Common myeloid progenitor, CD34-positive (primary cell): ENCODE results near the gene DRG2.
A peak's percentile ranks its signal among the peaks of the same experiment; 100 is the strongest.

ENCODE experiments used
- CTCF ChIA-PET: fragments of 350-600 bp; sonication (Branson Sonifier 250); formaldehyde crosslinking; loops from one replicate; lab custom pipeline; 2021; ENCODE audit warnings: antibody characterized with exemption; lab: Charles Lee
- POLR2A ChIA-PET: fragments of 350-600 bp; sonication (Branson Sonifier 250); formaldehyde crosslinking; loops from one replicate; lab custom pipeline; 2021; ENCODE audit warnings: antibody characterized with exemption; lab: Charles Lee
- DNase-seq, 3 donors: peaks; one replicate each; pipeline versions ENCODE4 v3.0.0 to v3.0.0-alpha.2; 2013
- H3K27ac ChIP-seq, 2 experiments: 1 replicate in 1 of 2; 2 replicates in 1 of 2; pipeline ENCODE4 v1.7.0; 2013; ENCODE audit warnings: inconsistent platforms in 2 of 2, low read length in 2 of 2, mild to moderate bottlenecking in 2 of 2, low read depth in 1 of 2, moderate library complexity in 1 of 2; ENCODE audit not compliant: severe bottlenecking in 2 of 2, insufficient read depth in 1 of 2, poor library complexity in 1 of 2
- H3K27me3 ChIP-seq, 5 experiments: replicated peaks in 2 of 5; 1 replicate in 3 of 5; 2 replicates in 2 of 5; pipeline versions ENCODE4 v1.6.1 to v1.7.0; 2013; ENCODE audit warnings: low read length in 4 of 5, mild to moderate bottlenecking in 2 of 5, moderate library complexity in 2 of 5, inconsistent platforms in 1 of 5; ENCODE audit not compliant: insufficient read depth in 5 of 5, control insufficient read depth in 4 of 5
- H3K36me3 ChIP-seq, 4 experiments: 1 replicate in 2 of 4; 2 replicates in 2 of 4; pipeline versions ENCODE4 v1.6.1 to v1.7.0; 2013; ENCODE audit warnings: low read length in 3 of 4, control low read depth in 1 of 4, mild to moderate bottlenecking in 1 of 4; ENCODE audit not compliant: control insufficient read depth in 4 of 4, insufficient read depth in 4 of 4
- H3K4me1 ChIP-seq, 4 experiments: 1 replicate in 3 of 4; 2 replicates in 1 of 4; pipeline versions ENCODE4 v1.6.1 to v1.7.1; 2013; ENCODE audit warnings: low read length in 3 of 4, mild to moderate bottlenecking in 3 of 4, control low read depth in 1 of 4, inconsistent platforms in 1 of 4, moderate library complexity in 1 of 4; ENCODE audit not compliant: control insufficient read depth in 4 of 4, insufficient read depth in 4 of 4; ENCODE audit errors: control extremely low read depth in 1 of 4
- H3K4me3 ChIP-seq, 7 experiments: 1 replicate in 4 of 7; 2 replicates in 3 of 7; pipeline versions ENCODE4 v1.5.1 to v1.7.0; 2013; ENCODE audit warnings: mild to moderate bottlenecking in 7 of 7, low read length in 6 of 7, moderate library complexity in 6 of 7, inconsistent platforms in 2 of 7, low read depth in 2 of 7, control low read depth in 1 of 7; ENCODE audit not compliant: insufficient read depth in 4 of 7, control insufficient read depth in 1 of 7; ENCODE audit errors: extremely low read depth in 1 of 7
- H3K9me3 ChIP-seq, 5 experiments: 1 replicate in 4 of 5; 2 replicates in 1 of 5; pipeline versions ENCODE4 v1.6.1 to v1.7.1; 2013; ENCODE audit warnings: low read length in 4 of 5, mild to moderate bottlenecking in 2 of 5, inconsistent platforms in 1 of 5, low read depth in 1 of 5, moderate library complexity in 1 of 5; ENCODE audit not compliant: control insufficient read depth in 4 of 5, insufficient read depth in 2 of 5; ENCODE audit errors: control extremely low read depth in 1 of 5
- WGBS: methylation state at CpG from one replicate; pipeline ENCODE4 v1.1.5; 2013; ENCODE audit not compliant: insufficient coverage; 5-methylcytosine and 5-hydroxymethylcytosine counted together

The DRG2 gene

GRCh38 chr17:18059283-18059682 lies 28.5 kb upstream of the DRG2 start:
- DNase-seq: no peak
- POLR2A ChIA-PET: no interaction called here
- H3K36me3 ChIP-seq: peaks cover 19 to 57% (median 43%) of the 10 kb centered on the region in 4 experiments
- CTCF ChIA-PET: interaction anchor here (1.4 kb wide), 1 partner anchor 204 kb away, joined by 5 read pairs; no protein-coding TSS in a partner anchor
- no peaks in the 10 kb centered on the region for H3K27me3 ChIP-seq
- no peak overlapping the region for H3K4me3 ChIP-seq
- H3K27ac ChIP-seq: peak overlapping the region in 1 of 2 experiments; percentile 20
- WGBS: 16% methylated on average over 5 of the region's 5 CpGs
- peaks cover 0 to 11% (median 5%) of the 10 kb centered on the region in 4 experiments for H3K4me1 ChIP-seq
- no peaks in the 10 kb centered on the region for H3K9me3 ChIP-seq

- ChIA-PET POLR2A (no interaction called here), CTCF (no interaction called here)
- WGBS: no CpG with 5 or more reads among the region's 2 CpGs
- H3K27ac ChIP-seq: no peak overlapping the region
- DNase-seq: no peak
- no peak overlapping the region for H3K4me3 ChIP-seq
- H3K27me3 ChIP-seq: no peaks in the 10 kb centered on the region
- H3K4me1 ChIP-seq: peaks cover 0 to 1% (median 0%) of the 10 kb centered on the region in 4 experiments
- H3K36me3 ChIP-seq: peaks cover 6 to 57% (median 43%) of the 10 kb centered on the region in 4 experiments
- H3K9me3 ChIP-seq: no peaks in the 10 kb centered on the region
Observed at GRCh38 chr17:18064053-18064452, 23.7 kb upstream of the DRG2 start.

DNA sequence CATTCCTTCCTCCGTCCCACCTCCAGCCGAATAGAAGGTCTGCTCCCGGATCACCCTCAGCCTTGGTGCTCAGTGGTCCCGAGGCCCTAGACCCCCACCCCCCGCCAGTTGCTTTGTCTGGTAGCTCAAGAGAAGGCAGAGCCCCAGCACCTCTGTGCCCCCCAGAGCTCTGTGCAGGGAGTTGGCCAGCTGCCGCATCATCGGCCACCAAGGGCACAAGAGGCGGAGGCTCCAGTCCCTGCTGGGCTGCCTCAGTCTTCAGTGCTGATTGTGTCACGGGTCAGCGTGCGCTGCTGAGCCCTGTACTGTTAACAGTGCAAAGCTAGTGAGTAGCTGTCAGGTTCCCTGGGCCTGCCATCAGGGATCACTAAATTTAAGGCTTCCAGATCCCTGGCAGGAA lies 22.2 kb upstream of the DRG2 start:
- H3K27me3 ChIP-seq: no peaks in the 10 kb centered on the region
- POLR2A ChIA-PET: no interaction called here
- no peaks in the 10 kb centered on the region for H3K9me3 ChIP-seq
- H3K27ac ChIP-seq: no peak overlapping the region
- 100% methylated on average over 8 of the region's 11 CpGs for WGBS
- peaks cover 0 to 3% (median under 1%) of the 10 kb centered on the region in 4 experiments for H3K4me1 ChIP-seq
- CTCF ChIA-PET: interaction anchor here (1.0 kb wide), 1 partner anchor 8 kb away, joined by 3 read pairs; no protein-coding TSS in a partner anchor
- H3K36me3 ChIP-seq: peaks cover 0 to 51% (median 39%) of the 10 kb centered on the region in 4 experiments
- no peak for DNase-seq
- no peak overlapping the region for H3K4me3 ChIP-seq

DNA sequence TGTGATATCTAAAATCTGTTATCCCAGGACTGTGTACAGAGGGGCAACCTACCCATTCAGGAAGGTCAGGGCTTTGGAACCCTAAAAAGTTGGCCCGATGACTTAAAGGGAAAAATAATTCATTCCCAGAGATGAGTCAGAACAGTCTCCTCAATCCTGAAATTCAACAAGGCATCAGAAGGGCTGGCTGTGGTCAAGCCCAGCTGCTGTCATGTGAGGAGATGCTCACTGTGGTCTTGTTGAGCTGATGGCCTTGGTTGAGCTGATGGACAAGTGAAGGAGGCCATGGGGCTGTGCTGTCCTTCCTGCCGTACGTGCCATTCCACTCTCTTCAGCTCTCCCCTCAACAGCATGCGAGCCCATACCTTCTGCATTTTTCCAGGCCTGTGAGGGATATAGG lies 20.9 kb upstream of the DRG2 start:
- no peak for DNase-seq
- POLR2A ChIA-PET: no interaction called here

DNA sequence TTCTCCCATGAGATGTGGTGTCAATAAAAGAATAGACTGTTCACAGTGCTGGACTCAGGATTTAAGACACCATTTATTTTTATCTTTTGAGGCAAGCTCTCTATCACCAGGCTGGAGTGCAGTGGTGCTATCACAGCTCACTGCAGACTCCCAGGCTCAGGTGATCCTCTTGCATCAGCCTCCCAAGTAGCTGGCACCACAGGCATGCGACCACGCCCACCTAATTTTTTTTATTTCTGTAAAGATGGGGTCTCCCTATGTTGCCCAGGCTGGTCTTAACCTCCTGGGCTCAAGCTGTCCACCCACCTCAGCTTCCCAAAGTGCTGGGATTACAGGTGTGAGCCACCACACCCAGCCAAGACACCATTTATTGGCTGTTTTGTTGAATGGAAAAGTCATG lies 18.6 kb upstream of the DRG2 start:
- WGBS: no CpG with 5 or more reads among the region's 2 CpGs

More for the DNA sequence above, 20.9 kb upstream of the DRG2 start:
- Histone ChIP-seq H3K27ac (no peak overlapping the region), H3K4me3 (no peak overlapping the region), H3K4me1 (peaks cover 2 to 14% (median 8%) of the 10 kb centered on the region in 4 experiments), H3K9me3 (no peaks in the 10 kb centered on the region), H3K27me3 (no peaks in the 10 kb centered on the region), H3K36me3 (peaks cover 0 to 42% (median 29%) of the 10 kb centered on the region in 4 experiments)
- CTCF ChIA-PET: interaction anchor here (1.9 kb wide), 1 partner anchor 13 kb away, joined by 4 read pairs; no protein-coding TSS in a partner anchor
- 100% methylated on average over 2 of the region's 4 CpGs for WGBS

DNA sequence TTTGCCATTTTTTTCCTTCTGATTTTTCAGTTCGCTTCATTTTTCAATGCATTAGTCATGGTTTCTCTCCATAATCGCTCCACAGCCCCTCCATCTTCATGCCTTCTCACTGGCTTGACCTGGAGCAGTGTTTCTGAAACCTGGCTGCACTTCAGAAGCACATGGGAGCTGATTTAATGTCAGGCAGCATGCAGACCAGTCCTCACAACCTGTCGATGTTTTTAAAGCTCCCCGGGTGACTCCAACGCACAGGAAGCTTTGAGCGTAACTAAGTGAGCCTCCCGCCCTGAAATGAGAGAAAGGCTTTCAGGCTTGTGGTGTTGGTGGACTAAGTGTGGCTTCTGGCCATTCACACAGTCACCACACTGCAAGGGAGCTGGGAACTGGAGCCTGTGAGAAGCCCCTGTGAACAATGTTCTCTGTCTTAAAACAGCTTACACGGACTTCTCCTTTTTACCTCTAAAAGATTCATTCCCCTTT lies 16.8 kb upstream of the DRG2 start:
- H3K9me3 ChIP-seq: no peaks in the 10 kb centered on the region
- H3K27me3 ChIP-seq: no peaks in the 10 kb centered on the region
- peaks cover 0 to 17% (median 9%) of the 10 kb centered on the region in 4 experiments for H3K36me3 ChIP-seq
- ChIA-PET POLR2A (interaction anchor here (0.6 kb wide), 1 partner anchor 39 kb away, joined by 3 read pairs; no protein-coding TSS in a partner anchor), CTCF (no interaction called here)
- DNase-seq: peak in 2 of 3 donors; percentile 41 to 45
- H3K27ac ChIP-seq: no peak overlapping the region
- H3K4me3 ChIP-seq: peak overlapping the region in 2 of 7 experiments; percentile 12 to 37
- 22% methylated on average over 6 of the region's 8 CpGs for WGBS
- peaks cover 2 to 14% (median 8%) of the 10 kb centered on the region in 4 experiments for H3K4me1 ChIP-seq

More for the DNA sequence above, 18.6 kb upstream of the DRG2 start:
- peaks cover 0 to 33% (median 21%) of the 10 kb centered on the region in 4 experiments for H3K36me3 ChIP-seq
- H3K27ac ChIP-seq: no peak overlapping the region
- no peak overlapping the region for H3K4me3 ChIP-seq
- CTCF ChIA-PET: interaction anchor here (0.9 kb wide), 1 partner anchor 68 kb away, joined by 3 read pairs; no protein-coding TSS in a partner anchor
- peaks cover 2 to 14% (median 8%) of the 10 kb centered on the region in 4 experiments for H3K4me1 ChIP-seq
- no peak for DNase-seq
- POLR2A ChIA-PET: no interaction called here
- H3K9me3 ChIP-seq: no peaks in the 10 kb centered on the region
- no peaks in the 10 kb centered on the region for H3K27me3 ChIP-seq

- no peaks in the 10 kb centered on the region for H3K27me3 ChIP-seq
- ChIA-PET CTCF (no interaction called here), POLR2A (interaction anchor here (0.6 kb wide), 1 partner anchor 469 kb away, joined by 4 read pairs; no protein-coding TSS in a partner anchor)
- no peaks in the 10 kb centered on the region for H3K9me3 ChIP-seq
- DNase-seq: no peak
- peaks cover 0 to 9% (median 6%) of the 10 kb centered on the region in 4 experiments for H3K36me3 ChIP-seq
- H3K4me1 ChIP-seq: peaks cover 2 to 14% (median 8%) of the 10 kb centered on the region in 4 experiments
- no peak overlapping the region for H3K4me3 ChIP-seq
- H3K27ac ChIP-seq: no peak overlapping the region
Observed at GRCh38 chr17:18071751-18072150, 16.0 kb upstream of the DRG2 start.
